HG02973 (cell line): Measurements from ENCODE around the gene EEFSEC.

Source experiments
- ATAC-seq: cut with Tn5 transposase; IDR thresholded peaks from one replicate; pipeline ENCODE4 v1.9.1; 2021; ENCODE audit warnings: moderate library complexity; ENCODE audit not compliant: unreplicated experiment

Gene EEFSEC

GRCh38 chr3:128281461-128282367, 128.4 kb downstream of the EEFSEC start:
- ATAC-seq: no peak

GRCh38 chr3:128282380-128283196, 129.3 kb downstream of the EEFSEC start:
- no peak for ATAC-seq

GRCh38 chr3:128283421-128283820, 130.1 kb downstream of the EEFSEC start:
- no peak for ATAC-seq

GRCh38 chr3:128285042-128285966, 132.0 kb downstream of the EEFSEC start:
- ATAC-seq: no peak

GRCh38 chr3:128285967-128286321, 132.7 kb downstream of the EEFSEC start:
- no peak for ATAC-seq

- ATAC-seq: no peak
These were observed 133.4 kb downstream of the EEFSEC start for GRCh38 chr3:128286691-128287090.

- ATAC-seq: no peak
These were observed 133.9 kb downstream of the EEFSEC start for GRCh38 chr3:128287216-128287615.

GRCh38 chr3:128289534-128289933, 136.3 kb downstream of the EEFSEC start:
- no peak for ATAC-seq

GRCh38 chr3:128290484-128290883, 137.2 kb downstream of the EEFSEC start:
- no peak for ATAC-seq

- no peak for ATAC-seq
These were observed 140.6 kb downstream of the EEFSEC start for GRCh38 chr3:128293930-128294329.

- no peak for ATAC-seq
These were observed 141.8 kb downstream of the EEFSEC start for GRCh38 chr3:128294999-128295468.

GRCh38 chr3:128296469-128297251, 143.4 kb downstream of the EEFSEC start:
- ATAC-seq: no peak

GRCh38 chr3:128297401-128298138, 144.3 kb downstream of the EEFSEC start:
- ATAC-seq: no peak

GRCh38 chr3:128301186-128302023, 148.1 kb downstream of the EEFSEC start:
- no peak for ATAC-seq

- ATAC-seq: no peak
These were observed 153.2 kb downstream of the EEFSEC start for GRCh38 chr3:128306481-128306880.

- ATAC-seq: no peak
These were observed 153.8 kb downstream of the EEFSEC start for GRCh38 chr3:128307029-128307633.

- no peak for ATAC-seq
These were observed 154.6 kb downstream of the EEFSEC start for GRCh38 chr3:128307781-128308469.
